ENCODE results near the gene CYP27C1. TPM values are rescaled to one million over a fixed set of nuclear protein-coding genes. Genes with fewer than 3 reads are reported as not detected.

The CYP27C1 gene
- total RNA-seq, 1 experiment from 2014 or later = not detected

DNA sequence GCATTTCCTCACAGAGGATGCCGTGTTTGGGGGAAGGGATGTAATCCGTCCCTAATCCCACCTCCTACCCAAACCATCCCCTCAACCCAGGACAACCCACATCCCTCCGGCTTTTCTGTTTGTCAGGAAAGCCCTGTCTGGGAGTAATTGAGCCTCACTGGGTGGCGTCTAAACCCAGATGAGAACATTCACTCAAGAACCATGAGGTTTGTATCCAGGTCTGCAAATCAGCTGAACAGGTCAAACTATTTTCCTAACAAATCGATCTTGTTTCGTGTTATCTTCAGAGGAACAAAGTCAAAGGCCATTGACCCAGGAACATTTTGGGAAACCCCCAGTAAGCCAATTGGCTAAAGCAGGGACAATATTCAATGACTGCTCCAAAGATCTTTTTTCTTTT is 25.7 kb downstream of the CYP27C1 start:
- Histone ChIP-seq H3K27ac (ENCODE audit: low read depth, low read length) (no peak overlapping the region), H3K4me3 (replicated peaks in 1 of 2; ENCODE audit: low read depth in 1 of 2, low read length in 2 of 2) (no peak overlapping the region), H3K36me3 (ENCODE audit: control insufficient read depth in 1 of 2, insufficient read depth in 2 of 2, low read length in 2 of 2) (no peaks in the 10 kb centered on the region), H3K9me3 (ENCODE audit: control insufficient read depth in 1 of 2, insufficient read depth in 1 of 2, low read depth in 1 of 2, low read length in 2 of 2) (no peaks in the 10 kb centered on the region), H3K9me2 (ENCODE audit: insufficient read depth) (no peaks in the 10 kb centered on the region), H2AFZ (ENCODE audit: low read depth, low read length, poor library complexity, severe bottlenecking) (no peak overlapping the region), H3K4me1 (ENCODE audit: control insufficient read depth in 1 of 2, insufficient read depth in 2 of 2, low read length in 2 of 2) (peaks cover 0 to 11% of the 10 kb centered on the region in 2 experiments; a peak in 2 of 4 replicates), H4K20me1 (ENCODE audit: insufficient read depth) (no peaks in the 10 kb centered on the region), H3K4me2 (ENCODE audit: low read length) (no peak overlapping the region), H3K79me2 (ENCODE audit: insufficient read depth, low read length) (no peaks in the 10 kb centered on the region), H3K27me3 (ENCODE audit: insufficient read depth, low read length) (no peaks in the 10 kb centered on the region), H3K9ac (ENCODE audit: low read length) (no peak overlapping the region)
- ChIA-PET POLR2A (no interaction called here), RAD21 (ENCODE audit: low non-redundant PET in 1 of 2, low total read pairs in 2 of 2, uncharacterized antibody in 2 of 2, unreplicated experiment in 2 of 2) (no interaction called here), CTCF (no interaction called here)
- ATAC-seq (no peak), DNase-seq (ENCODE audit: low read depth, low spot score) (no peak)
- intact Hi-C loops (cut with micrococcal nuclease) = loop anchor here (10.0 kb wide), 1 partner anchor 480 kb away; the partner anchor contains the start of gene LIMS2
- no TSS peak for BruUV-seq (replicated peaks)
- TF ChIP-seq, protein P1, sequence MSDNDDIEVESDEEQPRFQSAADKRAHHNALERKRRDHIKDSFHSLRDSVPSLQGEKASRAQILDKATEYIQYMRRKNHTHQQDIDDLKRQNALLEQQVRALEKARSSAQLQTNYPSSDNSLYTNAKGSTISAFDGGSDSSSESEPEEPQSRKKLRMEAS (IDR thresholded peaks at IDR 0.05) = no peak
- TF ChIP-seq SRF (IDR thresholded peaks at IDR 0.05; ENCODE audit: low read depth) = no peak
- no peak for TF ChIP-seq TCF7L2 (IDR thresholded peaks at IDR 0.05; ENCODE audit: borderline replicate concordance, extremely low read depth, insufficient read depth, insufficient read length)

DNA sequence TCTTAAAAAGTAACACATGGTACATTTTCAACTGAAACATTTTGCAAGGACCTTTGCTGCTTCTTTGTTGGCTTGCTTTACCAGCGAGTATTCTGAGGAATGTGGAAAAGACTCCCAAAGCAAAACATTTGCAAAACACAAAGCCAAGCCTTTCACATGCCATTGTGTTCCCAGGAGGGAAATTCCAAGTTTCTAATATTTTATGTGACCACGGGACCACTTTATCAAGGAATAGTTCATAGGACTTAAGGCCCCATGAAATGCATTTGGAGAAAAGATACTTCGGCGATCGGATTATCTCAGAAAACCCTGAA is 26.2 kb downstream of the CYP27C1 start:
- ChIA-PET POLR2A (no interaction called here), RAD21 (ENCODE audit: low non-redundant PET in 1 of 2, low total read pairs in 2 of 2, uncharacterized antibody in 2 of 2, unreplicated experiment in 2 of 2) (no interaction called here), CTCF (no interaction called here)
- no peak for TF ChIP-seq SRF (IDR thresholded peaks at IDR 0.05; ENCODE audit: low read depth)
- H3K36me3 ChIP-seq (ENCODE audit: control insufficient read depth in 1 of 2, insufficient read depth in 2 of 2, low read length in 2 of 2) = no peaks in the 10 kb centered on the region
- no peak overlapping the region for H2AFZ ChIP-seq (ENCODE audit: low read depth, low read length, poor library complexity, severe bottlenecking)
- H3K27ac ChIP-seq (ENCODE audit: low read depth, low read length) = no peak overlapping the region
- no peaks in the 10 kb centered on the region for H3K27me3 ChIP-seq (ENCODE audit: insufficient read depth, low read length)
- H3K4me3 ChIP-seq (replicated peaks in 1 of 2; ENCODE audit: low read depth in 1 of 2, low read length in 2 of 2) = no peak overlapping the region
- no peaks in the 10 kb centered on the region for H3K79me2 ChIP-seq (ENCODE audit: insufficient read depth, low read length)
- no peaks in the 10 kb centered on the region for H3K9me2 ChIP-seq (ENCODE audit: insufficient read depth)
- no peak overlapping the region for H3K9ac ChIP-seq (ENCODE audit: low read length)
- H3K4me2 ChIP-seq (ENCODE audit: low read length) = no peak overlapping the region
- H3K4me1 ChIP-seq (ENCODE audit: control insufficient read depth in 1 of 2, insufficient read depth in 2 of 2, low read length in 2 of 2) = peaks cover 0 to 11% of the 10 kb centered on the region in 2 experiments; a peak in 2 of 4 replicates
- no peak for ATAC-seq
- BruUV-seq (replicated peaks) = no TSS peak
- H4K20me1 ChIP-seq (ENCODE audit: insufficient read depth) = no peaks in the 10 kb centered on the region
- H3K9me3 ChIP-seq (ENCODE audit: control insufficient read depth in 1 of 2, insufficient read depth in 1 of 2, low read depth in 1 of 2, low read length in 2 of 2) = no peaks in the 10 kb centered on the region
- intact Hi-C loops (cut with micrococcal nuclease) = loop anchor here (10.0 kb wide), 1 partner anchor 481 kb away; the partner anchor contains the start of gene LIMS2
- no peak for DNase-seq (ENCODE audit: low read depth, low spot score)
